Osteocyte (in vitro differentiated cells): ENCODE data around the gene SPACA9. TPM values are rescaled to one million over a fixed set of nuclear protein-coding genes. Genes with fewer than 3 reads are reported as not detected.

Experiments
- DNase-seq: peaks from one replicate; pipeline ENCODE4 v3.0.0; 2021; ENCODE audit warnings: mixed read lengths; ENCODE audit not compliant: unreplicated experiment; ENCODE audit errors: extremely low spot score
- H3K27ac Mint-ChIP-seq: one replicate; pipeline ENCODE4 v1.8.0; 2021; ENCODE audit warnings: mild to moderate bottlenecking, mixed read lengths; ENCODE audit not compliant: unreplicated experiment
- H3K27me3 Mint-ChIP-seq: one replicate; pipeline ENCODE4 v1.8.0; 2021; ENCODE audit warnings: mixed read lengths; ENCODE audit not compliant: unreplicated experiment
- H3K36me3 Mint-ChIP-seq: one replicate; pipeline ENCODE4 v1.8.0; 2021; ENCODE audit warnings: mixed read lengths; ENCODE audit not compliant: unreplicated experiment
- H3K4me1 Mint-ChIP-seq: one replicate; pipeline ENCODE4 v1.8.0; 2021; ENCODE audit warnings: mixed read lengths; ENCODE audit not compliant: unreplicated experiment
- H3K4me3 Mint-ChIP-seq: one replicate; pipeline ENCODE4 v1.8.0; 2021; ENCODE audit warnings: mild to moderate bottlenecking, moderate library complexity, mixed read lengths; ENCODE audit not compliant: unreplicated experiment
- H3K9me3 Mint-ChIP-seq: one replicate; pipeline ENCODE4 v1.8.0; 2021; ENCODE audit warnings: mixed read lengths; ENCODE audit not compliant: unreplicated experiment
- total RNA-seq: library from RNA; stranded (reverse); gene quantifications from 2 replicates; pipeline ENCODE4 v1.2.1, GENCODE V29; 2021
- TF ChIP-seq, protein P1 (sequence below): fragments of 200-600 bp; sonication (generic); IDR thresholded peaks from 2 replicates; pipeline ENCODE4 v1.5.0; 2021; ENCODE audit warnings: antibody characterized with exemption, mild to moderate bottlenecking, moderate library complexity

The SPACA9 gene
- total RNA-seq, 1 donor from 2014 or later: 6.7 TPM

GRCh38 chr9:132877824-132878694 is 639 bp upstream of the SPACA9 start, which contains the start of gene AK8:
Gene AK8 (minus strand): TSS chr9:132878284. CDS start chr9:132878255, 29 bp downstream.
- DNase-seq: peak; percentile 93
- H3K27ac Mint-ChIP-seq: peak within 1 kb of the TSS; percentile 83
- TF ChIP-seq, protein P1, sequence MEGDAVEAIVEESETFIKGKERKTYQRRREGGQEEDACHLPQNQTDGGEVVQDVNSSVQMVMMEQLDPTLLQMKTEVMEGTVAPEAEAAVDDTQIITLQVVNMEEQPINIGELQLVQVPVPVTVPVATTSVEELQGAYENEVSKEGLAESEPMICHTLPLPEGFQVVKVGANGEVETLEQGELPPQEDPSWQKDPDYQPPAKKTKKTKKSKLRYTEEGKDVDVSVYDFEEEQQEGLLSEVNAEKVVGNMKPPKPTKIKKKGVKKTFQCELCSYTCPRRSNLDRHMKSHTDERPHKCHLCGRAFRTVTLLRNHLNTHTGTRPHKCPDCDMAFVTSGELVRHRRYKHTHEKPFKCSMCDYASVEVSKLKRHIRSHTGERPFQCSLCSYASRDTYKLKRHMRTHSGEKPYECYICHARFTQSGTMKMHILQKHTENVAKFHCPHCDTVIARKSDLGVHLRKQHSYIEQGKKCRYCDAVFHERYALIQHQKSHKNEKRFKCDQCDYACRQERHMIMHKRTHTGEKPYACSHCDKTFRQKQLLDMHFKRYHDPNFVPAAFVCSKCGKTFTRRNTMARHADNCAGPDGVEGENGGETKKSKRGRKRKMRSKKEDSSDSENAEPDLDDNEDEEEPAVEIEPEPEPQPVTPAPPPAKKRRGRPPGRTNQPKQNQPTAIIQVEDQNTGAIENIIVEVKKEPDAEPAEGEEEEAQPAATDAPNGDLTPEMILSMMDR: no peak
- H3K4me1 Mint-ChIP-seq: peaks cover 5% of the 10 kb centered on the region
- H3K4me3 Mint-ChIP-seq: peak within 1 kb of the TSS; percentile 76
- H3K36me3 Mint-ChIP-seq: no peaks in the 10 kb centered on the region
- no peaks in the 10 kb centered on the region for H3K9me3 Mint-ChIP-seq
- H3K27me3 Mint-ChIP-seq: no peaks in the 10 kb centered on the region

DNA sequence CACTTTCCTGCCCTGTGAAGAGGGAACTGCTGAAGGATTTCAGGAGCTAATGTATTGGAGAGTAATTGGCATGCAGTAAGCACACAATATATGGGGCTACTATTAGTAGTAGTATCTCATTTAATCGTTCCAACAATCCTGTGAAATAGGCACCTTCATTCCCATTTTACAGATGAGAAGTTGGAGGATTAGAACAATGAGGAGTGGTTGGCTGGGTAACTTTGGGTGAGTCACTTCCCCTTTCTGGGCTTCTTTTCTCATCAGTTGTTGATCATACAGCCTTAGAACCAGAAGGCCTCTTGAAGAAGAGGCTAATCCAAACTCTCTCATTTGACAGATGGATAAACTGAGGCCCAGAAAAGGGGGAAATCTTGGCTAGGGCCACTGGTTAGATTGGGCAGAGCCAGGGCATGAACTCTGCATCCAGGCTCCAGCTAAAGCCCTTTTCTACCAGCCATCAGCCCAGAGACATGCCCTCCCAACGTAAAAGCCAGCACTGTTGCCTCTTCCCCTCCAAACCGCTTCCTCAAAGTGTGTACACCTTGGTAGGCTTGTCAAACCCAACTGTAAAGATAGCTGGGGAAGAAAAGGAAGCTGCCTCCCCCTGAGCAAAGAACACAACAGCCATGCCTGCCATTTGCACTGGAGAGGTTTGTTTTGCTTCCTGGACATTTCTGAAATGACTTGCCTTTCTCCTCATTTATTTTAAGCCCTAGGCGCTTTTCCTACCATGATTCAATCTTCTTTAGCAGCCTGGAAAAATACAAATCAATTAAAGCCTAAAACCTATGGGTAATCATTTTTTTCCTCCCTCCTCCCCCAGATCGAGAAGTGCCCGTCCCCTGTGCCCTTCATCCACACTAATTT is 992 bp downstream of the SPACA9 start:
- TF ChIP-seq, protein P1: no peak

DNA sequence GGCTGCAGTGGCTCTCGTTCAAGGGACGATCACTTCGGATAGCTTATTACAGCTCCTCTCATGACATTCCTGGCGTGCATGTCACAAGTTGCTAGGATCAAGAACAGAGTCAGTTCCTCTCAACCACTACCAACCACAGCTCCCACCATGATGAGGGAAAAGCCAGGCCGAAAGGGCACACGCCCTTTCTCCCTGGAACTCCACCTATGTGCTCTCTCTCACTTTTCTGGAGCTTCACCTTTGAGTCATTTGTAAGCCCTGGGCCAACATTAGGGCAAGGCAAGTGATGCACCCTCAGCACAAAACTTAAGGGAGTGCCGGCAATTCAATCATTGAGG is 1.6 kb downstream of the SPACA9 start:
- no peak overlapping the region for H3K4me3 Mint-ChIP-seq

More for the DNA sequence above, 992 bp downstream of the SPACA9 start:
- DNase-seq: no peak
- Mint-ChIP-seq H3K36me3 (peaks cover 3% of the 10 kb centered on the region), H3K27me3 (no peaks in the 10 kb centered on the region), H3K4me3 (peak overlapping the region; percentile 76), H3K27ac (peak overlapping the region; percentile 83), H3K4me1 (peaks cover 5% of the 10 kb centered on the region), H3K9me3 (no peaks in the 10 kb centered on the region)

DNA sequence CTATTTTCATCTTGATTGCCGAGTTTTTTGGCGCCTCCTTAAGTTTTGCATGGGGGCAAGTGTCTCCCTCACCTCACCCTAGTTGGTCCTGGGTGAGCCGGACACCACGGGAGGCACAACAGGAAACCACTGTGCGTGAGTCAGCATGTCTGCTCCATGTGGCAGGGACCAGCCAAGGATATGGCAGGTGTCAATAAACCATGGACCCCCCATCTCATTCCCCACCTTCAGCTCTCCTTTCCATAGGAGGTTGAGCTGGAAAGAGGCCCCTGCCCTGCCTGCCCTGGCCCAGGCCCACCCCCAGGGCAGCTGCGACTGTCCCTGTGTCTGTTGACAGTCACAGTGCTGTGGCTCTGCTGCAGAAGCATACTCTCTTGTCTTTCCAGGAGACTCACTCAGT is 3.1 kb downstream of the SPACA9 start:
- H3K27me3 Mint-ChIP-seq: no peaks in the 10 kb centered on the region
- H3K36me3 Mint-ChIP-seq: peaks cover 3% of the 10 kb centered on the region
- H3K4me3 Mint-ChIP-seq: no peak overlapping the region
- no peak for DNase-seq
- H3K4me1 Mint-ChIP-seq: peaks cover 5% of the 10 kb centered on the region
- H3K27ac Mint-ChIP-seq: no peak overlapping the region
- TF ChIP-seq, protein P1: no peak
- H3K9me3 Mint-ChIP-seq: no peaks in the 10 kb centered on the region

More for the DNA sequence above, 1.6 kb downstream of the SPACA9 start:
- no peak for DNase-seq
- Mint-ChIP-seq H3K9me3 (no peaks in the 10 kb centered on the region), H3K27ac (peak overlapping the region; percentile 83), H3K36me3 (peaks cover 3% of the 10 kb centered on the region), H3K4me1 (peaks cover 5% of the 10 kb centered on the region), H3K27me3 (no peaks in the 10 kb centered on the region)
- TF ChIP-seq, protein P1: no peak

GRCh38 chr9:132882616-132883015 is 3.9 kb downstream of the SPACA9 start:
- DNase-seq: no peak
- H3K4me1 Mint-ChIP-seq: peaks cover 5% of the 10 kb centered on the region
- no peak overlapping the region for H3K4me3 Mint-ChIP-seq
- H3K27me3 Mint-ChIP-seq: no peaks in the 10 kb centered on the region
- no peaks in the 10 kb centered on the region for H3K9me3 Mint-ChIP-seq
- TF ChIP-seq, protein P1: no peak
- no peak overlapping the region for H3K27ac Mint-ChIP-seq
- H3K36me3 Mint-ChIP-seq: peaks cover 3% of the 10 kb centered on the region
